Measurements from ENCODE around the gene NECTIN2.
"Not testable (repeated sequence)": the region's sequence is repeated elsewhere in the genome, so short reads cannot be mapped to it uniquely, and the experiment has no call there.

NECTIN2 gene

DNA sequence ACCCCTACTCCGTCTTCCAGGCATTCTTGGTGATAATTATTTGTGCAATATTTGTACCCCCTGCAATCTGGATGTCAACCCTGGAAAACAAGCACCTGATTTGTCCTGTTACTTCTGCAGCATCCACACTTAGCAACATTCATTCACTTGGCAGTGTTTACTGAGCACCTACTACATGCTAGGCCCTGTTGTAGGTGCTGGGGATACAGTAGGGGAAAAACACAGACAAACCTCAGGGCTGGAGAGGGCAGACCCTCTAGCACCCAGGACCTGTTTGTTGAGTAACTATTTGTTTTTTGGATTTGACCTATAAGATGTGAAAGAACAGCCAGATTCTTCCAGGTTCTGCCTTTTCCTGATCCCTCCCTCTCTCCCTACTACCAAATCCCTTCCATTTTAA, 9.5 kb downstream of the NECTIN2 start:
- no peak for DNase-seq

DNA sequence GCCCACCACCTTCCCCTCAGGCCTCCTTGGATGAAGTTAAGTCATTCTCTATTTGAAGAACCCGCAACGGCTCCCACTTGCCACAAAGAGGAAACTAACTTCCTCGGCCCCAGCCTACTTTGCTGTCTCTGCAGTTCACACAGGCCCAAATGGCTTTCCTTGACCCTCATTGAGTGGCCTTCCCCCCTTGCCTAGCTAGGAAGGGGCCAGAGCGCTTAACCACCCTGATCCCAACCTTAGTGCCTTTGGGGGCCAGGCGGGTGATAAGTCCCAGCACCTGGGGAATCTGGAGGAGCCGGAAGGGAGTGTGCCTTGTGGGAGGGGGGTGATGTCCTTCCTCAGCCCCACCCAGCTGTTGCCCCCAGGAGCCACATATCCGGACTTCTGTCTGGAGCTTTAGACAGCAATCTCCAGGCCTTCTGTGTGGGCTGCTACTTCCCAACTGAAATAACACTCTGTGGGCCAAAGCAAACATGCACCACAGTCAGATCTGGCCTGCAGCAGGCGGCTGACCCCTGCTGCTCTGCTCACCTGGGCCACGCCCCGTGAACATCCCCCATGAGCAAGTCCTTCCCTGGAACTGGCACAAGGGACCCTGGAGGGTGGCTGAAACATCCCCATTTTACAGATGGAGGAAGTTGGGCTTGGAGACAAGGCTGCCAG, 10.5 kb downstream of the NECTIN2 start:
- DNase-seq, result no peak

DNA sequence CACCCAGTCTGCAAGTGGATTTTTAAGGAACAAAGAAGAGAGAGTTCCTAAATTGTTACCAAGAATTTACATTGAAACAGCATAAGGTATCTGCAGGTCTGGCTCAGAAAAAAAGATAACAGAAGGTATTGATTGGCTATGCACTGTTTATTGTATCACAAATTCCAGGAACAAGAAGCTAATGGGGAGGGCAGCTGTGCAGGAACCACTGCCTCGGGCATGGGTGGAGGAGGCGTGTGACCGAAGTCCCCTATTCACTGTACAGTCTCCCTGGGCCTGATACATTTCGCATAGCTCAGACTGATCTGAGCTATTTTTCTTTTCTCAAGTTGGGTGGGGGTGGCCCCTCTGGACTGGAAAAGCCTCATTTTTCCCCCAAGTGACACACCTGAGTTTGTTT, 11.7 kb downstream of the NECTIN2 start:
- no peak for DNase-seq

DNA sequence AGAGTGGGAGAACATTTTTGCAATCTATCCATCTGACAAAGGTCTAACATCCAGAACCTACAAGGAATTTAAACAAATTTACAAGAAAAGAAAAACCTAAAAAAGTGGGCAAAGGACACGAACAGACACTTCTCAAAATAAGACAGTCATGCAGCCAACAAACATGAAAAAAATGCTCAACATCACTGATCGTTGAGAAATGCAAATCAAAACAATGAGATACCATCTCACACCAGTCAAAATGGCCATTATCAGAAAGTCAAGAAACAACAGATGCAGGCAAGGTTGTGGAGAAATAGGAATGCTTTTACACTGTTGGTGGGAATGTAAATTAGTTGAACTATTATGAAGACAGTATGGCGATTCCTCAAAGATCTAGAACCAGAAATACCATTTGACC, 15.5 kb downstream of the NECTIN2 start:
- not testable (repeated sequence) for DNase-seq

DNA sequence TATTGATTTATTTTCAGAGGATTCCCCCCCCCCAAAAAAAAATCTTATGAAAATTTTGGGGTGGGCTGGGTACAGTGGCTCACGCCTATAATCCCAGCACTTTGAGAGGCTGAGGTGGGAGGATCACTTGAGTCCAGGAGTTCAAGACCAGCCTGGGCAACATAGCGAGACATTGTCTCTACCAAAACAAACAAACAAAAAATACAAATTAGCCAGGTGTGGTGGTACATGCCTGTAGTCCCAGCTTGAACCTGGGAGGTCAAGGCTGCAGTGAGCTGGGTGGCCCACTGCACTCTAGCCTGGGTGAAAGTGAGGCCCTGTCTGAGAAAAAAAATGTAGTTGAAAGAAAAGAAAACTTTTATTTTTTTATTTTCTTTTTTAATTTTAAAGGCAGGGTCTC, 17.9 kb downstream of the NECTIN2 start:
- DNase-seq, result no peak

DNA sequence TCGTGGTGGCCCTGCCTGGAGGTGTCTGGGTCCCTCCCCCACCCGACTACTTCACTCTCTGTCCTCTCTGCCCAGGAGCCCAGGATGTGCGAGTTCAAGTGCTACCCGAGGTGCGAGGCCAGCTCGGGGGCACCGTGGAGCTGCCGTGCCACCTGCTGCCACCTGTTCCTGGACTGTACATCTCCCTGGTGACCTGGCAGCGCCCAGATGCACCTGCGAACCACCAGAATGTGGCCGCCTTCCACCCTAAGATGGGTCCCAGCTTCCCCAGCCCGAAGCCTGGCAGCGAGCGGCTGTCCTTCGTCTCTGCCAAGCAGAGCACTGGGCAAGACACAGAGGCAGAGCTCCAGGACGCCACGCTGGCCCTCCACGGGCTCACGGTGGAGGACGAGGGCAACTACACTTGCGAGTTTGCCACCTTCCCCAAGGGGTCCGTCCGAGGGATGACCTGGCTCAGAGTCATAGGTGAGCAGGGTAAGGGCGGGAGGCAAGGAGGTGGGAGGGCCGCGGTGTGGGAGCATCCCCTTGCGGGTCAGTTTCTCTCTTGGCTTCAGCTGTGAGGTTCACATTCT, 19.2 kb downstream of the NECTIN2 start:
- DNase-seq, result no peak

DNA sequence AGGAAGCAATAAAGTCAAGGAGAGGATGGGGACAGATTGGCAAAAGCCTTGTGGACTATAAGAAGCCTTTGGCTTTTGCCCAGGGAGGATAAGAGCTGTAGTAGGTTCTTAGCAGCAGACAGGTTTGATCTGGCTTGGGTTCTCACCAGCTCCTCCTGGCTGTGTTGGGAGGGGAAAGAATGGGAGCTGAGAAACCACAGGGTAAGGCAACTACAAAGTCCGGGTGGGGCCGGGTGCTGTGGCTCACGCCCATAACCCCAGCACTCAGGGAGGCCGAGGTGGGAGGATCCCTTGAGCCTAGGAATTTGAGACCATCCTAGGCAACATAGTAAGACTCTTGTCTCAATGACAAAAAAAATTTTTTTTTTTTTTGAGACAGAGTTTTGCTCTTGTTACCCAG, 20.6 kb downstream of the NECTIN2 start:
- no peak for DNase-seq

DNA sequence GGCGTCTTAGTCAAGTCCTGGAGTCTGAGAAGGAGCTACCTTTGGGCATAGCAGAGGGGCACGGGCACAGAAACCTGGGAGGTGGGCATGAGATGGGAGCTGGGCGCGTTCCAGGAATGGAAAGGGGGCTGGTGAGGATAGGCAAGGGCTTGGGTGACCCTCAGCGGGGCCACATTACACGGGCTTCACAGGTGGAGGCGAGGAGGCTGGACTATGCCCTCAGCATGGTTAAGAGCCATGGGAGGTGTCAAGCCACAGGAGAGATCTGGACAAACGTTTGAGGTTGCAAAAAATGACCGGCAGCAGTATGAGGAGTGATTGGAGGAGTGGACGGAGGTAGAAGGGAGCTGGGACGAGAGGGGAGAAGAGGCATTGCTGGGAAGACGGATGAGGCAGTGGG, 21.5 kb downstream of the NECTIN2 start:
- DNase-seq, result no peak

DNA sequence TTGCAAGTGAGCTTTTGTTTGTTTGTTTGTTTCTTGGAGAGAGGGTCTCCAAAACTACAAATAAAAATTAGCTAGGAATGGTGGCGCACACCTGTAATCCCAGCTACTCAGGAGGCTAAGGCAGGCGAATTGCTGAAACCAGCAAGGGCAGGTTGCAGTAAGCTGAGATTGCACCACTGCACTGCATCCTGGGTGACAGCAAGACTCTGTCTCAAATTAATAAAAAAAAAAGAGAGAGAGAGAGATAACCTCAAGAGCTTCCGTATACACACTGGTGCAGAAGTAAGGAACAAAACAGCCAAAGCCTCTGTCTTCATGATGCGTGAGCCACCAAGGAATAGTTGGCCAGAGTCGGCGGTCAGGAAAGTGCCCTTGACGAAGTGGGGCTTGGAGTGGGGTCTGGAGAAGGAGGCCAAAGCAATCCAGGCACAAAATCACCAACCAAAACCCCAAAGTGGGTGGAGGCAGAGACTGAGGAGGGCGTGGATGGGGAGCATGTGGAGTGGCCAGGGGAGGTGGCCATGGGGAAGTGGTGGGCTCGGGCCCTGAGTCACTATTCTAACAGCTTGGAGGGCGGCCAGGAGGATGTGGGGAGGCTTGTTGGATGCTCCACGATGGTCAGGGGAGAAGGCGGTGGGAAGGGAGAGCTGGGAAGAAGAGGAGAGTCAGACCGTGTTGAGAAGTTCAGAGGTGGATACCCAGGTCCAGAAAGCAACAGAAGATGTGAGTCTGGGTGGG, 23.8 kb downstream of the NECTIN2 start:
- peak; percentile 44 for DNase-seq

DNA sequence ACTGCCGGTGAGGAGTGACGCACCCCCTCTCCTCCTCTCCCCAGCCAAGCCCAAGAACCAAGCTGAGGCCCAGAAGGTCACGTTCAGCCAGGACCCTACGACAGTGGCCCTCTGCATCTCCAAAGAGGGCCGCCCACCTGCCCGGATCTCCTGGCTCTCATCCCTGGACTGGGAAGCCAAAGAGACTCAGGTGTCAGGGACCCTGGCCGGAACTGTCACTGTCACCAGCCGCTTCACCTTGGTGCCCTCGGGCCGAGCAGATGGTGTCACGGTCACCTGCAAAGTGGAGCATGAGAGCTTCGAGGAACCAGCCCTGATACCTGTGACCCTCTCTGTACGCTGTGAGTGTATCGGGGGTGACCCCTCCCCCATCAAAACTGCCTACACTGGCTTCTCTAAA, 25.7 kb downstream of the NECTIN2 start:
- no peak for DNase-seq

DNA sequence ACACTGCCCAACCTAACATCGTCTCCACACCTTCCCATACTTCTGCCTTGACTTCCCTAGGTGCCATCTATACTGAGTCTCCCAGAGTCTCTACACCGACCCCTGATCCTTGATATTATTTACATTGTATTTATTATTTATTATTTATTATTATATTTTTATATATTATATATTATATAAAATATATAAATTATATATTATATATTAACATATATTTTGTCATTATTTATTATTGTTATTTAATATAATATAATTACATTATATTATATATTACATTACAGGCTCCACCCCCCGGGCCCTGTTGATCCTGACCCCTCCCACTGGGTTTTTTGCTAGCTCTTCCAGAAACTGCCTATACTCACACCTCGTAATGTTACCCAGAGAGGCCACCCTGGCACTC, 26.6 kb downstream of the NECTIN2 start:
- no peak for DNase-seq

DNA sequence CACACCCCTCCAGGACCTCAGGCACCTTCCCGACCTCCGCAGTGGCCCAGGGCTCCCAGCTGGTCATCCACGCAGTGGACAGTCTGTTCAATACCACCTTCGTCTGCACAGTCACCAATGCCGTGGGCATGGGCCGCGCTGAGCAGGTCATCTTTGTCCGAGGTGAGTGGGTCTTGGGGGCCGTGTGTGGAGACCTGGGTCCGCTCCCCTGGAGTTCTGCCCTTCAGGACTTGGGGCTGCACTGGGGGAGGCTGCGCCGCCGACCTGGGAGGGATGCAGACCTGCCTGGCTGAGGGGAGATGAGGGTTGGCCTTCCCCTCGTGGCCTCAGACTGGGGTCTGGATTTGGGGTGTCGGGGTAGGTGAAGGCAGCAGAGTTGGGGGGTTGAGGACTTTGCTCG, 28.2 kb downstream of the NECTIN2 start:
- no peak for DNase-seq

DNA sequence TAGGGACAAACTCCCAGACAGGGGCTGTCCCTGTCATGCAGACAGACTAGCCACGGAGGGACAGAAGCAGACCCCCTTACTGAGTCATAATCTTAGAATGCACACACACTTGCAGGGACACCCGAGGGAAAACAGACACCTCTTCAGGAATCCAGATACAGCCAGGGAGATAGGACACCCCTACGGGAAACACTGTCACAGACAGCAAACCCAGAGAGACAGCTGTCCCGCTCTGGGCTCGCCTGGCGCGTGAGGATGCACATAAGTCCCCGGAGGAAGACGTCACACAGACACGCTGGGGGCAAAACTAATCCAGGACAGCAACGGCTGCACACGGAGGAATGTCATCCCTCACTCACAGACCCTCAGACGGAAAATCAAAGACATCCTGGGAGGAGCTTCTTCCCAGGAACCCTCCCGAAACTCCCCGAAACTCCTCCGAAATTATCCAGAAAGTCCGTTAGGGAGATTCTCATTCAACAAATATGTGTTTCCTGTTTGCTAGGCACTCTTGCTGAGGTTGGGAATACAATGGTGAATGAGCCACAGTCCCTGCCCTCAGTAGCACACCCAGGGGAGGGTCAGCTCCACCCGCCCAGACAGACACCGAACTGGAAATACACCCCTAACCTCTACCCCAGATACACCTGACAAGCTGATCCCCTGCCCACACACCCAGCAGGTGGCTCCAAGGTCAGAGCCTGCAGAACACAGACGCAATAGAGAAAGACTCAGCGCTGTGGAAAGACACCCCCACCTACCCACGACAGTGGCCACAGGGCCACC, 29.8 kb downstream of the NECTIN2 start:
- DNase-seq, result peak; percentile 7

DNA sequence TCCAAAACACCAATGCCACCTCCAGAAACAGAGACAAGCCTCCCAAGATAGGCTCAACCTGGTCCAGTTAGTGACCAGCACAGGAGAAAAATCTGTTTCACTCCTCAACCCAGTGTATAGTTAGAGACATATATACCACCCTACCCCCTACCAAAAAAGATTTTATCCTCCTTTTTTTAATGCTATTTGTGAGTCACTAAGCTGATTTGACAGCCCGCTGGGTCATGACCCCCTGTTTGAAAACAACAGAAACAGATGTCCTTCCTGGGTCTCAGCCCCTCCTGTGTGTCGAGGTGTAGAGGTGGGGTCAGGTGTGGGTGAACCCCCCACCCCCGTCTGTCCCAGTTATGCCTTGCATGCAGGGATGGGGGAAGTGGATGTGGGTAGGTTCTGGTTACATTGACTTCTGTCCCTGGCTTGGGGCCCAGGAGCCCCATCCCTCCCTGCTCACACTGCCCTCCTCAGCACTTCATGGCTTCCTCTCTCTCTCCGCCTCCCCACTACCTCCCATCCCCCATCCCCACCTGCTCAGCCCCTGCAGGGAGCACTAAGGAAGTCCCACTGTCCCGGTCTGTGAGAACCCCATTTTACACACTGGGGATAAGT, 30.9 kb downstream of the NECTIN2 start:
- no peak for DNase-seq

DNA sequence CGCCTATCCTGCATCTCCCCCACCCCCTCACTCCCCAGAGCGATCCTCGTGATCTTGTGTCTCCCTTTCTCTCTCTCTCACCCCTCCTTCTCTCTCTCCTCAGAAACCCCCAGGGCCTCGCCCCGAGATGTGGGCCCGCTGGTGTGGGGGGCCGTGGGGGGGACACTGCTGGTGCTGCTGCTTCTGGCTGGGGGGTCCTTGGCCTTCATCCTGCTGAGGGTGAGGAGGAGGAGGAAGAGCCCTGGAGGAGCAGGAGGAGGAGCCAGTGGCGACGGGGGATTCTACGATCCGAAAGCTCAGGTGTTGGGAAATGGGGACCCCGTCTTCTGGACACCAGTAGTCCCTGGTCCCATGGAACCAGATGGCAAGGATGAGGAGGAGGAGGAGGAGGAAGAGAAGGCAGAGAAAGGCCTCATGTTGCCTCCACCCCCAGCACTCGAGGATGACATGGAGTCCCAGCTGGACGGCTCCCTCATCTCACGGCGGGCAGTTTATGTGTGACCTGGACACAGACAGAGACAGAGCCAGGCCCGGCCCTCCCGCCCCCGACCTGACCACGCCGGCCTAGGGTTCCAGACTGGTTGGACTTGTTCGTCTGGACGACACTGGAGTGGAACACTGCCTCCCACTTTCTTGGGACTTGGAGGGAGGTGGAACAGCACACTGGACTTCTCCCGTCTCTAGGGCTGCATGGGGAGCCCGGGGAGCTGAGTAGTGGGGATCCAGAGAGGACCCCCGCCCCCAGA, 32.2 kb downstream of the NECTIN2 start:
- DNase-seq, result no peak

DNA sequence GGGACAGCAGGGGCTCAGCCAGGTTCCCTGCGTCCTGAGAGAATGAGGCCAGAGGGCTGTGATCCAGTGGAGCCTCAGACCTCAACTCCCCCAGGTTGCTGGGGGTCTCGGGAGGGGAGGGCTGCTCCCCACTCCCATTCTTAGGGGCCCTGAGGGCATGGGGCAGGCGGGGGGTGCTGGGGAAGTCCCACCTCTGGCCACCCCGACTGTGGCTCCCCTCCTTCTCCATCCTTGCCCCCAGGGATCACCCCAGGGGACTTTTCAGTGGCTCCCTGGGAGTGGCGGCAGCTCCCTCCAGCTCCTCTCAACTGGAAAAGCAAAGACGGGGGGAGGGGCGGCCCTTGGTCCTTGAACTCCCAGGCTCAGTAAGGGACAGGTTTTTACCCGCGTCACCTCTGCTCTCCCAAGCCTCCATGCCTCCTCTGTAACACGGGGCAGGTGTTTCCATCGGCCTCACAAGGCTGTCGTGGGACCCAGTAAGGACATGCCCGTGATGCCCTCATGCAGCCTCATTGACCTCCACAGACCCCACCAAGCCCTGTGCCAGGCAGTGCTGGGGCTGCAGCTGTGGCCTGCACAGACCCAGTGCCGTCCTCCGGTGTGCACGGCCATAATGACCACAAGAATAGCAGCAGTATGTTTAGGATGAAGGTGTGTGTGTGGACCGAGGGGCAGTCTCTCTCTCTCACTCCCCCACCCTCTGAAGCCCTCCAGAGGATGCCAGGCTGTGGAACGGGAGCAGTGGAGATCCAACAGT, 33.4 kb downstream of the NECTIN2 start:
- no peak for DNase-seq

DNA sequence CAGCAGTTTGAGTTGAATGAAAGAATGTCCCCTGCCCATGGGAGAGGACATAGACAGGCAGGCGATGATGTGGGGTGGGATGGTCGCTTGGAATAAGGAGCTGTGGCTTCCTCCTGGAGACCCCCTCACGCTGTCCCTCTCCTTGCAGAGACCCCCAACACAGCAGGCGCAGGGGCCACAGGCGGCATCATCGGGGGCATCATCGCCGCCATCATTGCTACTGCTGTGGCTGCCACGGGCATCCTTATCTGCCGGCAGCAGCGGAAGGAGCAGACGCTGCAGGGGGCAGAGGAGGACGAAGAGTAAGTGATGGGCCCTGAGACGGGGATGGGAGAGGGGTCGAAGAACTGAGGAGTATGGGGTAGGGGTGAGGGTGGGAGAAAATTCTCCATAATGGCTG, 36.0 kb downstream of the NECTIN2 start:
- no peak for DNase-seq

DNA sequence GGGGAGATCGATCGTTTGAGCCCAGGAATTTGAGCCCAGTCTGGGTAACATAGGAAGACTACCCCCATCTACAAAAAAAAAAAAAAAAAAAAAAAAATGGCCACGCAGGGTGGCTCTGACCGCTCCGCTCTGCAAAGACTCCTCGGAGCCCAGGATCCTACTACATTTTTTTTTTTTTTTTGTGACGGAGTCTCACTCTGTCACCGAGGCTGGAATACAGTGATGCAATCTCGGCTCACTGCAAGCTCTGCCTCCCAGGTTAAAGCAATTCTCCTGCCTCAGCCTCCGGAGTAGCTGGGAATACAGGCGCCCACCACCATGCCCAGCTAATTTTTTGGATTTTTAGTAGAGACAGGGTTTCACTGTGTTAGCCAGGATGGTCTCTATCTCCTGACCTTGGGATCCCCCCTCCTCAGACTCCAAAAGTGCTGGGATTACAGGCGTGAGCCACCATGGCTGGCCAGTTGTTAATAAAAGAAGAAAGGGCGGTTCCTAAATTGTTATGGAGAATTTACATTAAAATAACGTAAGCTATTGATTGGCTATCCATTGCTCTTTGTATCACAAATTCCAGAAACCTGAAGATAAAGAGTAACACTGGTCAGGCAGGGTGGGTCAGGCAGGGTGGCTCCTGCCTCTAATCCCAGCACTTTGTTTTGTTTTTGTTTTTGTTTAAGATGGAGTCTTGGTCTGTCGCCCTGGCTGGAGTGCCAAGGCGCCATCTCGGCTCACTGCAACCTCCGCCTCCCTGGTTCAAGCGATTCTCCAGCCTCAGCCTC, 36.7 kb downstream of the NECTIN2 start:
- not testable (repeated sequence) for DNase-seq

DNA sequence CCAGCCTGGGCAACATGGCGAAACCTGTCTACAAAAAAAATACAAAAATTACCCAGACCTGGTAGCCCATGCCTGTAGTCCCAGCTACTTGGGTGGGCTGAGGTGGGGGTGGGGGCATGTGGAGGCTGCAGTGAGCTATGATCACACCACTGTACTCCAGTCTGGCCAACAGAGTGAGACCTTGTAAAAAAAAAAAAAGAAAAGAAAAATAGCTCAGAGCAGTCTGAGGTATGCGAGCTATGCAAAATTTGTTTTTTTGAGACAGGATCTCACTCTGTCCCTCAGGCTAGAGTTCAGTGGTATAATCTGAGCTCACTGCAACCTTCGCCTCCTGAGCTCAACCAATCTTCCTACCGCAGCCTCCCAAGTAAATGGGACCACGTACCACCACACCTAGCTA, 37.8 kb downstream of the NECTIN2 start:
- no peak for DNase-seq

DNA sequence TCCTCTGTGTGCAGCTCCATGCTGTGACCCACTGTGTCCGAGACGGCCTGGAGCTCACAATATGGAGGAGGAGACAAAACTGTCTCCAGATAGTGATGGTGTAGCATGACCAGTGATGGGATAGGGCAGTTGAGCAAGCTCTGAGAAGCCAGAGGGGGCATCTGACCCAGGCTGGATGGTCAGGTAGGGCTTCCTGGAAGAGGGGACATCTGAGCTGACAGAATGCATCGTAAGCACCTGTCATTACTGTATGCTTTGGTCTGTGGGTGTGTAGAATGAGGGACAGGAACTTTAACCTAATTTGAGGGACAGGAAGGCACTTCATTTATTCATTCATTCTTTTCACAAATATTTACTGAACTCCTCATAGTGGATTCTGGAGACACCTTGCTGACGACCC, 38.5 kb downstream of the NECTIN2 start:
- no peak for DNase-seq

DNA sequence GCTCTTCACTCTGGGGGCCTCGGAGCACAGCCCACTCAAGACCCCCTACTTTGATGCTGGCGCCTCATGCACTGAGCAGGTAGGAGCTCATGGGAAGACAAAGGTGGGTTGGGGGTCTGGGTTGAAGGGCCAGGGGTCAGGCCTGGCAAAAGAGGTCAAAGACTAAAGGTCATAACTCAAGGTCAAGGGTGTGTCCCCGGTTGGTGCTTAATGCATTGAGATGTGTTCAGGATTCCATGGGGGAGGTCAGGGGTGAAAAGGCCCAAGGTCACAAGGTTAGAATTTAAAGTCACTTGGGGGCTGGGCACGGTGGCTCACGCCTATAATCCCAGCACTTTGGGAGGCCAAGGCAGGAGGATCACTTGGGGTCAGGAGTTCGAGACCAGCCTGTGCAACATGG, 40.0 kb downstream of the NECTIN2 start:
- no peak for DNase-seq
